GM23338 (cell line): Measurements from ENCODE around the gene CDH18.

ENCODE experiments used
- EZH2 ChIP-seq: fragments of 200-600 bp; sonication (generic); IDR thresholded peaks from one replicate; pipeline ENCODE4 v1.8.0; 2017; ENCODE audit warnings: antibody characterized with exemption, mild to moderate bottlenecking, low read depth; ENCODE audit not compliant: unreplicated experiment
- JUNB ChIP-seq: IDR thresholded peaks from one replicate; pipeline ENCODE4 v1.6.1; 2016; ENCODE audit warnings: antibody characterized with exemption; ENCODE audit not compliant: unreplicated experiment
- POLR2AphosphoS5 ChIP-seq: IDR thresholded peaks from 2 replicates; pipeline ENCODE4 v1.6.1; 2016; ENCODE audit warnings: antibody characterized with exemption, low read depth
- ZNF114 ChIP-seq: fragments of 250-450 bp; sonication (Bioruptor Pico); IDR thresholded peaks from 2 replicates; pipeline ENCODE4 v1.5.0; 2020; ENCODE audit warnings: mild to moderate bottlenecking, moderate library complexity
- ZNF331 ChIP-seq: fragments of 250-450 bp; sonication (Bioruptor Pico); IDR thresholded peaks from 2 replicates; pipeline ENCODE4 v1.5.0; 2020; ENCODE audit warnings: low read depth, mild to moderate bottlenecking, moderate library complexity
- TF ChIP-seq, protein P1 (sequence below), 2 experiments: fragments of 200-600 bp in 1 of 2; sonication (generic) in 1 of 2; conservative IDR thresholded peaks; 2 replicates each; pipeline versions ENCODE4 v1.5.1 to v1.6.1; 2016 to 2017; ENCODE audit warnings: antibody characterized with exemption in 2 of 2, low read depth in 2 of 2, mild to moderate bottlenecking in 2 of 2, moderate library complexity in 1 of 2
- TF ChIP-seq, protein P2 (sequence below): IDR thresholded peaks from one replicate; pipeline ENCODE4 v1.6.1; 2018; ENCODE audit warnings: antibody characterized with exemption; ENCODE audit not compliant: unreplicated experiment

DNA sequence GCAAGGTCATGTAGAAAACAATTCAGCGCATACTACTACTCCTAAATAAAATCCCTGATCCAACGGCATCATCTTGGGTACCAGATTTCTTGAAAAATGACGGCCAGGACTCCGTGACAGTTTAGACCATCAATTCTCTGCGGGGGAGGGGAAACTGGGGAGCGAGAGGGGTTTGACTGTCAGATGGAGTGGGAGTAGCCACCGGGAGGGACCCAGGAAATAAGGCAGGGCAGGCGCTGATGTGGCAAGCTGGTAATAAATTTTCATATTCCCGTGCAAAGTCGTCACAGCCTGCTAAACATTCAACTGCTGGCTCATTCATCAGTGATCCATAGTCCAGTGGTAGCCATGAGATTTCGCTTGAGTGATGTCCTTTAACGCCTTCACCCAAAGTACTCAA is 457 bp upstream of the CDH18 start:
- TF ChIP-seq, protein P1, sequence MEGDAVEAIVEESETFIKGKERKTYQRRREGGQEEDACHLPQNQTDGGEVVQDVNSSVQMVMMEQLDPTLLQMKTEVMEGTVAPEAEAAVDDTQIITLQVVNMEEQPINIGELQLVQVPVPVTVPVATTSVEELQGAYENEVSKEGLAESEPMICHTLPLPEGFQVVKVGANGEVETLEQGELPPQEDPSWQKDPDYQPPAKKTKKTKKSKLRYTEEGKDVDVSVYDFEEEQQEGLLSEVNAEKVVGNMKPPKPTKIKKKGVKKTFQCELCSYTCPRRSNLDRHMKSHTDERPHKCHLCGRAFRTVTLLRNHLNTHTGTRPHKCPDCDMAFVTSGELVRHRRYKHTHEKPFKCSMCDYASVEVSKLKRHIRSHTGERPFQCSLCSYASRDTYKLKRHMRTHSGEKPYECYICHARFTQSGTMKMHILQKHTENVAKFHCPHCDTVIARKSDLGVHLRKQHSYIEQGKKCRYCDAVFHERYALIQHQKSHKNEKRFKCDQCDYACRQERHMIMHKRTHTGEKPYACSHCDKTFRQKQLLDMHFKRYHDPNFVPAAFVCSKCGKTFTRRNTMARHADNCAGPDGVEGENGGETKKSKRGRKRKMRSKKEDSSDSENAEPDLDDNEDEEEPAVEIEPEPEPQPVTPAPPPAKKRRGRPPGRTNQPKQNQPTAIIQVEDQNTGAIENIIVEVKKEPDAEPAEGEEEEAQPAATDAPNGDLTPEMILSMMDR (conservative IDR thresholded peaks at IDR 0.05; ENCODE audit: low read depth in 2 of 2) = no peak
- TF ChIP-seq EZH2 = no peak
- no peak for TF ChIP-seq JUNB
- TF ChIP-seq, protein P2, sequence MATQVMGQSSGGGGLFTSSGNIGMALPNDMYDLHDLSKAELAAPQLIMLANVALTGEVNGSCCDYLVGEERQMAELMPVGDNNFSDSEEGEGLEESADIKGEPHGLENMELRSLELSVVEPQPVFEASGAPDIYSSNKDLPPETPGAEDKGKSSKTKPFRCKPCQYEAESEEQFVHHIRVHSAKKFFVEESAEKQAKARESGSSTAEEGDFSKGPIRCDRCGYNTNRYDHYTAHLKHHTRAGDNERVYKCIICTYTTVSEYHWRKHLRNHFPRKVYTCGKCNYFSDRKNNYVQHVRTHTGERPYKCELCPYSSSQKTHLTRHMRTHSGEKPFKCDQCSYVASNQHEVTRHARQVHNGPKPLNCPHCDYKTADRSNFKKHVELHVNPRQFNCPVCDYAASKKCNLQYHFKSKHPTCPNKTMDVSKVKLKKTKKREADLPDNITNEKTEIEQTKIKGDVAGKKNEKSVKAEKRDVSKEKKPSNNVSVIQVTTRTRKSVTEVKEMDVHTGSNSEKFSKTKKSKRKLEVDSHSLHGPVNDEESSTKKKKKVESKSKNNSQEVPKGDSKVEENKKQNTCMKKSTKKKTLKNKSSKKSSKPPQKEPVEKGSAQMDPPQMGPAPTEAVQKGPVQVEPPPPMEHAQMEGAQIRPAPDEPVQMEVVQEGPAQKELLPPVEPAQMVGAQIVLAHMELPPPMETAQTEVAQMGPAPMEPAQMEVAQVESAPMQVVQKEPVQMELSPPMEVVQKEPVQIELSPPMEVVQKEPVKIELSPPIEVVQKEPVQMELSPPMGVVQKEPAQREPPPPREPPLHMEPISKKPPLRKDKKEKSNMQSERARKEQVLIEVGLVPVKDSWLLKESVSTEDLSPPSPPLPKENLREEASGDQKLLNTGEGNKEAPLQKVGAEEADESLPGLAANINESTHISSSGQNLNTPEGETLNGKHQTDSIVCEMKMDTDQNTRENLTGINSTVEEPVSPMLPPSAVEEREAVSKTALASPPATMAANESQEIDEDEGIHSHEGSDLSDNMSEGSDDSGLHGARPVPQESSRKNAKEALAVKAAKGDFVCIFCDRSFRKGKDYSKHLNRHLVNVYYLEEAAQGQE = no peak
- no peak for TF ChIP-seq POLR2AphosphoS5
- TF ChIP-seq ZNF114 (CRISPR knock-in tag) = no peak
- no peak for TF ChIP-seq ZNF331 (CRISPR knock-in tag)
